HCT116 (cell line): Measurements from ENCODE around the gene CLDN1. TPM values are rescaled to one million over a fixed set of nuclear protein-coding genes. Genes with fewer than 3 reads are reported as not detected.

ENCODE experiments used
- ATAC-seq: fragments of 200-7000 bp; cut with Tn5 transposase; 2 replicates; pipeline ENCODE4 v1.9.1; 2020; ENCODE audit warnings: mild to moderate bottlenecking, moderate library complexity
- BruUV-seq: library from RNA; stranded (reverse); fragments of 400-500 nt; replicated peaks from 2 replicates; lab custom pipeline; 2021; lab: Mats Ljungman, UMichigan
- CTCF ChIA-PET: fragments of 300-600 bp; sonication (Branson Sonifier 250); formaldehyde crosslinking; loops from one replicate; lab custom pipeline; 2021; ENCODE audit warnings: antibody characterized with exemption; lab: Charles Lee
- POLR2A ChIA-PET: fragments of 300-600, 350-600 bp; sonication (Branson Sonifier 250); formaldehyde crosslinking; loops from one replicate; lab custom pipeline; 2021; ENCODE audit warnings: antibody characterized with exemption; lab: Charles Lee
- RAD21 ChIA-PET, 2 experiments: fragments of 300-600 bp; sonication (Branson Sonifier 250); formaldehyde crosslinking; loops; one replicate each; lab custom pipeline; 2023; ENCODE audit warnings: low total read pairs in 2 of 2; ENCODE audit not compliant: uncharacterized antibody in 2 of 2, unreplicated experiment in 2 of 2, low non-redundant PET in 1 of 2; lab: Charles Lee
- DNase-seq: peaks from one replicate; pipeline ENCODE4 v3.0.0-alpha.2; 2010; ENCODE audit warnings: low read depth, low spot score
- H2AFZ ChIP-seq: fragments of 200-600 bp; shearing (Covaris generic), sonication (generic); 2 replicates; pipeline ENCODE4 v1.6.1; 2017; ENCODE audit warnings: low read depth, mixed run types, mixed read lengths, antibody characterized with exemption, low read length; ENCODE audit not compliant: poor library complexity, severe bottlenecking
- H3K27ac ChIP-seq: 2 replicates; pipeline ENCODE4 v1.5.1; 2012; ENCODE audit warnings: low read depth, low read length
- H3K27me3 ChIP-seq: fragments of 200-600 bp; sonication (generic); 2 replicates; pipeline ENCODE4 v1.6.1; 2016; ENCODE audit warnings: mixed run types, low read length, mixed read lengths; ENCODE audit not compliant: insufficient read depth
- H3K36me3 ChIP-seq, 2 experiments: fragments of 200-500 bp in 1 of 2; fragments of 200-600 bp in 1 of 2; sonication (Bioruptor generic) in 1 of 2; sonication (generic) in 1 of 2; 2 replicates each; pipeline versions ENCODE4 v1.5.1 to v1.6.1; 2014 to 2016; ENCODE audit warnings: low read length in 2 of 2, inconsistent platforms in 1 of 2, mixed read lengths in 1 of 2, mixed run types in 1 of 2; ENCODE audit not compliant: insufficient read depth in 2 of 2, control insufficient read depth in 1 of 2
- H3K4me1 ChIP-seq, 2 experiments: fragments of 200-600 bp in 1 of 2; sonication (generic) in 1 of 2; 2 replicates each; pipeline versions ENCODE4 v1.5.1 to v1.6.1; 2012 to 2017; ENCODE audit warnings: low read length in 2 of 2, inconsistent platforms in 1 of 2, mild to moderate bottlenecking in 1 of 2, mixed read lengths in 1 of 2, mixed run types in 1 of 2, moderate library complexity in 1 of 2; ENCODE audit not compliant: insufficient read depth in 2 of 2, control insufficient read depth in 1 of 2
- H3K4me2 ChIP-seq: fragments of 200-600 bp; sonication (generic); 2 replicates; pipeline ENCODE4 v1.6.1; 2017; ENCODE audit warnings: mixed run types, low read length, mixed read lengths
- H3K4me3 ChIP-seq, 2 experiments: fragments of 200-600 bp in 1 of 2; sonication (generic) in 1 of 2; replicated peaks in 1 of 2; 2 replicates each; pipeline ENCODE4 v1.5.1; 2011 to 2016; ENCODE audit warnings: low read length in 2 of 2, control low read depth in 1 of 2, low read depth in 1 of 2, mild to moderate bottlenecking in 1 of 2, mixed read lengths in 1 of 2, mixed run types in 1 of 2
- H3K79me2 ChIP-seq: fragments of 200-600 bp; sonication (generic); 2 replicates; pipeline ENCODE4 v1.6.1; 2017; ENCODE audit warnings: mild to moderate bottlenecking, mixed run types, low read length, moderate library complexity, mixed read lengths; ENCODE audit not compliant: insufficient read depth
- H3K9ac ChIP-seq: fragments of 200-600 bp; sonication (generic); 2 replicates; pipeline ENCODE4 v1.6.1; 2016; ENCODE audit warnings: low read length, mixed read lengths
- H3K9me2 ChIP-seq: fragments of 200-600 bp; sonication (generic), shearing (Covaris generic); 2 replicates; pipeline ENCODE4 v1.6.1; 2017; ENCODE audit warnings: mixed run types, mild to moderate bottlenecking, moderate library complexity; ENCODE audit not compliant: insufficient read depth
- H3K9me3 ChIP-seq, 2 experiments: fragments of 200-500 bp in 1 of 2; fragments of 200-600 bp in 1 of 2; sonication (Bioruptor generic) in 1 of 2; sonication (generic) in 1 of 2; 2 replicates each; pipeline ENCODE4 v1.6.1; 2014 to 2017; ENCODE audit warnings: low read length in 2 of 2, mixed read lengths in 2 of 2, inconsistent platforms in 1 of 2, low read depth in 1 of 2, mild to moderate bottlenecking in 1 of 2, mixed run types in 1 of 2, moderate library complexity in 1 of 2; ENCODE audit not compliant: control insufficient read depth in 1 of 2, insufficient read depth in 1 of 2
- H4K20me1 ChIP-seq: fragments of 200-600 bp; sonication (generic), shearing (Covaris generic); 2 replicates; pipeline ENCODE4 v1.6.1; 2017; ENCODE audit warnings: mixed run types, mild to moderate bottlenecking, moderate library complexity; ENCODE audit not compliant: insufficient read depth
- CTCF ChIP-seq, 3 experiments: fragments of 200-600 bp in 1 of 3; sonication (generic) in 1 of 3; IDR thresholded peaks in 2 of 3; conservative IDR thresholded peaks in 1 of 3; 2 replicates each; pipeline ENCODE4 v1.5.1; 2012 to 2017; ENCODE audit warnings: low read depth in 2 of 3, low read length in 2 of 3, antibody characterized with exemption in 1 of 3, borderline replicate concordance in 1 of 3, control low read depth in 1 of 3, mild to moderate bottlenecking in 1 of 3, mixed read lengths in 1 of 3, mixed run types in 1 of 3, moderate library complexity in 1 of 3; ENCODE audit not compliant: insufficient read depth in 1 of 3
- ELF1 ChIP-seq: IDR thresholded peaks from 2 replicates; pipeline ENCODE4 v1.6.1; 2012; ENCODE audit warnings: low read depth, borderline replicate concordance
- FOSL1 ChIP-seq: IDR thresholded peaks from 2 replicates; pipeline ENCODE4 v1.6.1; 2012; ENCODE audit warnings: low read depth
- MAX ChIP-seq: IDR thresholded peaks from 2 replicates; pipeline ENCODE4 v1.6.1; 2012
- REST ChIP-seq: IDR thresholded peaks from 2 replicates; pipeline ENCODE4 v1.6.1; 2012; ENCODE audit warnings: low read depth
- SP1 ChIP-seq: IDR thresholded peaks from 2 replicates; pipeline ENCODE4 v1.6.1; 2012; ENCODE audit warnings: low read depth
- ZFX ChIP-seq: fragments of 450-650 bp; IDR thresholded peaks from 2 replicates; pipeline ENCODE4 v1.6.1; 2017
- ZNF274 ChIP-seq: fragments of 200-500 bp; sonication (Bioruptor generic); IDR thresholded peaks from 2 replicates; pipeline ENCODE4 v1.6.1; 2014; ENCODE audit warnings: mild to moderate bottlenecking, low read depth, low read length, inconsistent platforms
- intact Hi-C: fragments of 100-400 bp; cut with micrococcal nuclease; formaldehyde crosslinking; loops from 2 replicates; pipeline ENCODE4 v1.10.0; 2022
- total RNA-seq: library from RNA; stranded (reverse); gene quantifications from one replicate; pipeline ENCODE4 v1.2.1, GENCODE V29; 2021; ENCODE audit not compliant: unreplicated experiment

CLDN1 gene
- total RNA-seq, 1 experiment from 2014 or later = 0.20 TPM

- no peak overlapping the region for H3K4me2 ChIP-seq
- no peaks in the 10 kb centered on the region for H4K20me1 ChIP-seq
- no peak overlapping the region for H2AFZ ChIP-seq
- BruUV-seq = no TSS peak
- intact Hi-C loops = no loop called here
- H3K79me2 ChIP-seq = no peaks in the 10 kb centered on the region
- ChIA-PET CTCF (no interaction called here), POLR2A (no interaction called here)
- no peak for DNase-seq
- no peaks in the 10 kb centered on the region for H3K4me1 ChIP-seq
- no peak overlapping the region for H3K4me3 ChIP-seq
- no peak for ATAC-seq
- H3K27me3 ChIP-seq = no peaks in the 10 kb centered on the region
- TF ChIP-seq ELF1 (no peak), CTCF (IDR thresholded peaks at IDR 0.05 in 2 of 3, conservative IDR thresholded peaks at IDR 0.05 in 1 of 3; ENCODE audit: borderline replicate concordance in 1 of 3, insufficient read depth in 1 of 3, low read depth in 2 of 3, low read length in 2 of 3) (no peak), ZNF274 (no peak), FOSL1 (no peak), SP1 (no peak), MAX (no peak), ZFX (no peak), REST (no peak)
- TF ChIP-seq, all 23 proteins: peak for 0
- no peak overlapping the region for H3K9ac ChIP-seq
- no peaks in the 10 kb centered on the region for H3K36me3 ChIP-seq
- RAD21 ChIA-PET = no interaction called here
- H3K9me2 ChIP-seq = no peaks in the 10 kb centered on the region
- no peak overlapping the region for H3K27ac ChIP-seq
- H3K9me3 ChIP-seq = no peaks in the 10 kb centered on the region
These were observed 40.0 kb upstream of the CLDN1 start for GRCh38 chr3:190362258-190362657.
